Parathyroid adenoma (tissue), 2 donors: ENCODE measurements around the gene CAAP1.

ENCODE experiments used
- H2AFZ ChIP-seq: fragments of 300-600 bp; sonication (generic); one replicate; pipeline ENCODE4 v1.7.0; 2017; ENCODE audit warnings: antibody characterized with exemption, mild to moderate bottlenecking
- H3K27ac ChIP-seq: fragments of 300-600 bp; sonication (generic); one replicate; pipeline ENCODE4 v1.7.0; 2017
- H3K27me3 ChIP-seq: fragments of 300-600 bp; sonication (generic); one replicate; pipeline ENCODE4 v1.7.0; 2017; ENCODE audit warnings: low read length; ENCODE audit not compliant: control insufficient read depth, insufficient read depth
- H3K36me3 ChIP-seq: fragments of 300-600 bp; sonication (generic); one replicate; pipeline ENCODE4 v1.7.0; 2017; ENCODE audit warnings: low read length; ENCODE audit not compliant: control insufficient read depth, insufficient read depth
- H3K4me1 ChIP-seq: fragments of 300-600 bp; sonication (generic); one replicate; pipeline ENCODE4 v1.7.0; 2017; ENCODE audit warnings: control low read depth
- H3K4me2 ChIP-seq: fragments of 300-600 bp; sonication (generic); one replicate; pipeline ENCODE4 v1.7.0; 2017; ENCODE audit warnings: low read length
- H3K4me3 ChIP-seq: fragments of 300-600 bp; sonication (generic); one replicate; pipeline ENCODE4 v1.7.0; 2017; ENCODE audit warnings: low read depth, low read length
- H3K79me2 ChIP-seq: fragments of 300-600 bp; sonication (generic); one replicate; pipeline ENCODE4 v1.7.0; 2017; ENCODE audit warnings: control low read depth
- H3K9ac ChIP-seq: fragments of 300-600 bp; sonication (generic); one replicate; pipeline ENCODE4 v1.7.0; 2017; ENCODE audit warnings: mild to moderate bottlenecking
- H3K9me3 ChIP-seq: fragments of 300-600 bp; sonication (generic); one replicate; pipeline ENCODE4 v1.7.0; 2017; ENCODE audit warnings: low read length; ENCODE audit not compliant: control insufficient read depth
- TF ChIP-seq, protein P1 (sequence below): fragments of 300-600 bp; sonication (generic); IDR thresholded peaks from one replicate; pipeline ENCODE4 v1.7.0; 2017; ENCODE audit warnings: antibody characterized with exemption, mild to moderate bottlenecking
- donor health status: primary hyperparathyroidism.

Gene CAAP1

DNA sequence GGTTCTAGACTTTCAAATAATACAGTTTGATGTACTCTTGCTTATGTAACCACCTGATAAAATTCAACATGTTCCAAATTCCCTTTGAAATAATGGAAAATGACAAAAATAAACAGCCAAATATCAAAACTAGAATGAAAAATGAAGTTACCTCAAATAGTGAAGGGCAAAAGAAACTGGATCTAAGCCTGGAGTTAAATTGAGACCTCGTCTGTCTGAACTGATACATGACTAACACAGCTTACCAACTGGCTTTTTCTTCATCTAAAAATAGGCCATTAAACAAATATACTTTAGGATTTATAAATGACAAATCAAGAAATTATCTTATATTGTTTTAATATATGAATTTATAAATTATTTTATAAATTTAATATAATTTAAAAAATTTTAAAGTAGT is 12.1 kb upstream of the CAAP1 start:
- Histone ChIP-seq H3K79me2 (no peaks in the 10 kb centered on the region), H3K9me3 (no peaks in the 10 kb centered on the region), H3K27ac (no peak overlapping the region), H3K36me3 (no peaks in the 10 kb centered on the region), H3K4me1 (no peaks in the 10 kb centered on the region), H3K9ac (no peak overlapping the region), H2AFZ (no peak overlapping the region), H3K27me3 (no peaks in the 10 kb centered on the region), H3K4me2 (no peak overlapping the region), H3K4me3 (no peak overlapping the region)
- TF ChIP-seq, protein P1, sequence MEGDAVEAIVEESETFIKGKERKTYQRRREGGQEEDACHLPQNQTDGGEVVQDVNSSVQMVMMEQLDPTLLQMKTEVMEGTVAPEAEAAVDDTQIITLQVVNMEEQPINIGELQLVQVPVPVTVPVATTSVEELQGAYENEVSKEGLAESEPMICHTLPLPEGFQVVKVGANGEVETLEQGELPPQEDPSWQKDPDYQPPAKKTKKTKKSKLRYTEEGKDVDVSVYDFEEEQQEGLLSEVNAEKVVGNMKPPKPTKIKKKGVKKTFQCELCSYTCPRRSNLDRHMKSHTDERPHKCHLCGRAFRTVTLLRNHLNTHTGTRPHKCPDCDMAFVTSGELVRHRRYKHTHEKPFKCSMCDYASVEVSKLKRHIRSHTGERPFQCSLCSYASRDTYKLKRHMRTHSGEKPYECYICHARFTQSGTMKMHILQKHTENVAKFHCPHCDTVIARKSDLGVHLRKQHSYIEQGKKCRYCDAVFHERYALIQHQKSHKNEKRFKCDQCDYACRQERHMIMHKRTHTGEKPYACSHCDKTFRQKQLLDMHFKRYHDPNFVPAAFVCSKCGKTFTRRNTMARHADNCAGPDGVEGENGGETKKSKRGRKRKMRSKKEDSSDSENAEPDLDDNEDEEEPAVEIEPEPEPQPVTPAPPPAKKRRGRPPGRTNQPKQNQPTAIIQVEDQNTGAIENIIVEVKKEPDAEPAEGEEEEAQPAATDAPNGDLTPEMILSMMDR: no peak

DNA sequence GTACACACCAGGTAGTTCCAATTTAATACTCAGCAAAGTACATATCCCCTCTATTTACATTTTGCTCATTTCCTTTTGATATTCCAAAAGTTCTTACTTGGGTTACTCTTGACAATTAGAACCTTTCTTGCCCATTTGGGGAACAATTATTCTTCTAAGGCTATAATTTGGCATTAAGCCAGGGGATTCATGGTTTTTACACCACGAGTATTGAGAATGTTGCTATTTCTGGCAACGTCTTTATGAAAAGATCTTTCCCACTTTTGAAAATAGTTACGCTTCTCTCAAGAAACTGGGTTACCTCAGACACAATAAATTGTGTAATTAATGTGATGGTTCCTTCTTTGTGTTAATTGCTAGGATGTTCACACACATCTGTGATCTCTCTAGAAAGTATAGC is 11.5 kb upstream of the CAAP1 start:
- H3K9ac ChIP-seq: no peak overlapping the region
- no peaks in the 10 kb centered on the region for H3K9me3 ChIP-seq
- no peaks in the 10 kb centered on the region for H3K27me3 ChIP-seq
- H3K36me3 ChIP-seq: no peaks in the 10 kb centered on the region
- H3K79me2 ChIP-seq: no peaks in the 10 kb centered on the region
- no peak overlapping the region for H3K4me3 ChIP-seq
- H3K27ac ChIP-seq: no peak overlapping the region
- no peak overlapping the region for H3K4me2 ChIP-seq
- no peak overlapping the region for H2AFZ ChIP-seq
- no peaks in the 10 kb centered on the region for H3K4me1 ChIP-seq
- TF ChIP-seq, protein P1: no peak

DNA sequence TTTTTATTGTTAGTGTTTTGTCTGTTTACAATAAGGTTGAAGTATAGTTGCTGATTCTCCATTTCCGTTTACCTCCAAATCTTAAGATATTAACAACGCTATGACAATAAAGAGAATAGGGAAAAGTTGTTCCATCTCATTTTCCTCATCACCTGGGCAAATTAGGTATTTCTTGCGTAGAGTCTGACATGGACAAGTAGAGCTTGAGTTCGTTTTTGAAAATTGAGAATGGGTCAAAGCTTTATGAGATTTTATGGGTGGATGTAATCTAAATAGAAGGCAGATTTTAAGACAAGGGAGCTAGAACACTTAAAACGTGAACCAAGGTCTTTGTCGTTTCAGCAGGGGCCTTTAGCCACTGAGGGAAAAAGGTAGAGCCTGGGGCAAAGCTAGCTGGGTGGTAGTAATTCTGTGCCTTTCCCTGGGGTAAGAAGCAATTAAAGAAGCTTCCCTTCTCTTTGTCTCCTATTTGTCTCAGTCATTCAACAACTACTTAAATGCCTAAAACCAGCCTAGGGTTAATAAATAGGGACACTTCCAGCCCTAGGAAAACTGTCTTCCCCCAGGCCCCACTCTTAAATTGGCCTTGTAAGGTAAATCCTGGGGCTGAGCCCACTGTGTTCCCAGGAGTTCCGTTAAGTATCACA is 551 bp upstream of the CAAP1 start:
- TF ChIP-seq, protein P1: no peak
- H3K79me2 ChIP-seq: peaks cover 3% of the 10 kb centered on the region
- peak overlapping the region; percentile 94 for H2AFZ ChIP-seq
- no peaks in the 10 kb centered on the region for H3K27me3 ChIP-seq
- H3K4me2 ChIP-seq: peak overlapping the region; percentile 87
- H3K4me3 ChIP-seq: peak overlapping the region; percentile 100
- no peaks in the 10 kb centered on the region for H3K9me3 ChIP-seq
- H3K4me1 ChIP-seq: peaks cover 2% of the 10 kb centered on the region
- no peaks in the 10 kb centered on the region for H3K36me3 ChIP-seq
- H3K27ac ChIP-seq: peak overlapping the region; percentile 94
- H3K9ac ChIP-seq: no peak overlapping the region

DNA sequence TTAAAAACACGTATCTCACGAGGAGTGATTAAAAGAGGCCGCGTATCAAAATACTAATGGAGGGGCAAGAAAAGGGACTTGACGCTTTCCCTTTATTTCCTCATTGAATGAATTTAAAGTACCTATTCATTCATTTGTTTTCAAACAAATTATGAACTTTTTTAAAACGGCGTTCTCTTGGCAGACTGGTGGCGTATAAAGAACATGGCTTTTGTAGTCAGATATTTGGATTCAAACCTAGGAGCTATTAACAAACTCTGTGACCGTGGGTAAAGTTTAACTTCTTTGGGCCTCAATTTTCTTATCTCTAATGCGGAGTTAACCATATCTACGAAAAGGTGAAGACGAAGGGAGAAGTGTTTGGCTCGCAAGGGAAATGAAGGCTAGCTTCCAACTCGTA is 876 bp downstream of the CAAP1 start:
- H3K9ac ChIP-seq: no peak overlapping the region
- H3K36me3 ChIP-seq: no peaks in the 10 kb centered on the region
- no peaks in the 10 kb centered on the region for H3K27me3 ChIP-seq
- H3K9me3 ChIP-seq: no peaks in the 10 kb centered on the region
- H3K27ac ChIP-seq: peak overlapping the region; percentile 94
- H3K4me2 ChIP-seq: peak overlapping the region; percentile 87
- H3K4me3 ChIP-seq: peak overlapping the region; percentile 100
- peak overlapping the region; percentile 94 for H2AFZ ChIP-seq
- H3K79me2 ChIP-seq: peaks cover 4% of the 10 kb centered on the region
- peaks cover 2% of the 10 kb centered on the region for H3K4me1 ChIP-seq
- TF ChIP-seq, protein P1: no peak

DNA sequence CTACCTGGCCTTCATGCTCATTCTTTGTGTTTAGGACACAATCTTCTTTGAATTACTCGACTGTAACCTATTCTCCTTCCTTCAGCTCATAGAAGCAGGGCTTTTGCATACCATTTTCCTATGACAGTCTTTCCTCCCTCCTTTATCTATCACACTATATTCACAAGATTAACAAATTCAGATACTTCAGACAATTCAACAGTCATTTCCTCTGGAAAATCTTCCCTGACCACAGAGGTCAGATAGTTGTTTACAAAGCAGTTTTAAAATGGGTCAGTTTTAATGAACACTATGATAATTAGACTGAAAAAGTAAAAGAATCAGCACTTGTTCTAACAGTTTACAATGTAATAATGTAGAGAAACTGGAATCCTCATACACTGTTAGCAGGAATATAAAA is 4.3 kb downstream of the CAAP1 start:
- TF ChIP-seq, protein P1: no peak
- Histone ChIP-seq H3K4me1 (peaks cover 2% of the 10 kb centered on the region), H3K27me3 (no peaks in the 10 kb centered on the region), H3K4me2 (no peak overlapping the region), H3K79me2 (peaks cover 5% of the 10 kb centered on the region), H2AFZ (no peak overlapping the region), H3K4me3 (no peak overlapping the region), H3K36me3 (no peaks in the 10 kb centered on the region), H3K9ac (no peak overlapping the region), H3K9me3 (no peaks in the 10 kb centered on the region), H3K27ac (no peak overlapping the region)
